ENCODE data around the gene ELMOD1. TPM values are rescaled to one million over a fixed set of nuclear protein-coding genes. Genes with fewer than 3 reads are reported as not detected.
"Not testable (repeated sequence)": the region's sequence is repeated elsewhere in the genome, so short reads cannot be mapped to it uniquely, and the experiment has no call there.

ELMOD1 gene
- total RNA-seq, 4 donors from 2014 or later: 8.9 TPM; not detected in 3

DNA sequence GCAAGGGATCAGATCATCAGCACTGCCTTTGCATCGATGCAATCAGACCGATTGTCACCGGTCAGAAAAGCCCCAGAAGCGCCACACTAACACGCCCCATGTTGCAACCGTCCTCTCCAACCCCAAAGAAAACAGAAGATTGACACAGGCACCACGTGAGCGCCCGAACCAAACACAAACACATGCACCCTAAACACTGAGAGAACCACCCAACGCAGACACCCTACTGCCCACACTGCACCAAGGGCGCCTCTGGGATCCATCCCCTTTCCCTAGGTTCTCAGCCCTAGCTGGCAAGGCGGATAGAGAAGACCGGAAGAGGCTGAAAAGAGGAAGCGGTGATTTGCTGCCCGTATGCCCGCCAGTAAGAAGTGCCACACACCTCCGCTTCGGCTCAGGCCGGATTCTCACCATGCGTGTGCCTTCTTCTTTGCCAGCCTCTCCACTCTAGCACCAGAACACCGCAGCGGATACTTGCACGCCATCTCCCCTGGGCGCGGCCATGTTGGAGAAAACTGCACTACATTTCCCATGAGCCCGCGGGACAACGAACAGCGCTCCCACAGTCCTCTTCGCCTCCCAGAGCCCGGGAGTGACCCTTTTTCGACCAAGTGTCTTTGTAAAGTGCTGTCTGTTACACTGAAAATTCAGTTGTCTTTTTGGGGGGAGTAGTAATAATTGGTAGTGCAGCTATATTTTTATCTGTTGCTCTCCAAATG, 25.6 kb upstream of the ELMOD1 start, which contains the start of gene ALKBH8:
ALKBH8 (minus strand) TSS at position 517 of the 719 bp plus-strand sequence. CDS start 4,842 bp downstream, outside the sequence.
- no peak for TF ChIP-seq POLR2A (IDR thresholded peaks at IDR 0.05)
- TF ChIP-seq, protein P1, sequence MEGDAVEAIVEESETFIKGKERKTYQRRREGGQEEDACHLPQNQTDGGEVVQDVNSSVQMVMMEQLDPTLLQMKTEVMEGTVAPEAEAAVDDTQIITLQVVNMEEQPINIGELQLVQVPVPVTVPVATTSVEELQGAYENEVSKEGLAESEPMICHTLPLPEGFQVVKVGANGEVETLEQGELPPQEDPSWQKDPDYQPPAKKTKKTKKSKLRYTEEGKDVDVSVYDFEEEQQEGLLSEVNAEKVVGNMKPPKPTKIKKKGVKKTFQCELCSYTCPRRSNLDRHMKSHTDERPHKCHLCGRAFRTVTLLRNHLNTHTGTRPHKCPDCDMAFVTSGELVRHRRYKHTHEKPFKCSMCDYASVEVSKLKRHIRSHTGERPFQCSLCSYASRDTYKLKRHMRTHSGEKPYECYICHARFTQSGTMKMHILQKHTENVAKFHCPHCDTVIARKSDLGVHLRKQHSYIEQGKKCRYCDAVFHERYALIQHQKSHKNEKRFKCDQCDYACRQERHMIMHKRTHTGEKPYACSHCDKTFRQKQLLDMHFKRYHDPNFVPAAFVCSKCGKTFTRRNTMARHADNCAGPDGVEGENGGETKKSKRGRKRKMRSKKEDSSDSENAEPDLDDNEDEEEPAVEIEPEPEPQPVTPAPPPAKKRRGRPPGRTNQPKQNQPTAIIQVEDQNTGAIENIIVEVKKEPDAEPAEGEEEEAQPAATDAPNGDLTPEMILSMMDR (IDR thresholded peaks at IDR 0.05): no peak
- Histone ChIP-seq H3K4me1 (no peaks in the 10 kb centered on the region), H3K9me3 (no peaks in the 10 kb centered on the region), H3K4me3 (peak within 1 kb of the TSS; percentile 78 to 82), H3K36me3 (no peaks in the 10 kb centered on the region), H3K27me3 (no peaks in the 10 kb centered on the region), H3K27ac (peak within 1 kb of the TSS; percentile 63 to 82)
- intact Hi-C loops (cut with DNase I; ENCODE audit: low total_unique reads): no loop called here
- DNase-seq: peak; percentile 65 to 68

DNA sequence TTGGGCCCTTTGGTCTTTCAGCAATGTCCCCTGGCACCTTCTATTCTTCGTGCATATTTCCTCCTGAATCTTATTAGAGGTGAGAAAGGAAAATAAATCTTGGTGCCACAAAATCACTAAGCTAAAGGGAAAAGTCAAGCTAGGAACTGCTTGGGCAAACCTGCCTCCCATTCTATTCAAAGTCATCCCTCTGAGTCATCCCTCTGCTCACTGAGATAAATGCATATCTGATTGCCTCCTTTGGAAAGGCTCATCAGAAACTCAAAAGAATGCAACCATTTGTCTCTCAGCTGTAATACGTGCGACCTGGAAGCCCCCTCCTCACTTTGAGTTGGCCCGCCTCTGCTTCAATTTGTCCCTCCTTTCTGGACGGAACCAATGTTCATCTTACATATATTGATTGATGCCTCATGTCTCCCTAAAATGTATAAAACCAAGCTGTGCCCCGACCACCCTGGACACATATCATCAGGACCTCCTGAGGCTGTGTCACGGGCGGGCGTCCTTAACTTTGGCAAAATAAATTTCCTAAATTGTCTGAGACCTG, 24.9 kb upstream of the ELMOD1 start:
- Histone ChIP-seq H3K27ac (peak overlapping the region; percentile 63 to 82), H3K4me3 (peak overlapping the region; percentile 78 to 82)
- H3K4me1 ChIP-seq; DNase-seq; H3K27me3 ChIP-seq; H3K36me3 ChIP-seq; intact Hi-C loops (cut with DNase I; ENCODE audit: low total_unique reads); H3K9me3 ChIP-seq: not testable (repeated sequence)

- intact Hi-C loops (cut with DNase I; ENCODE audit: low total_unique reads): no loop called here
- H3K36me3 ChIP-seq: no peaks in the 10 kb centered on the region
- H3K4me1 ChIP-seq: no peaks in the 10 kb centered on the region
- H3K27ac ChIP-seq: no peak overlapping the region
- no peaks in the 10 kb centered on the region for H3K27me3 ChIP-seq
- H3K9me3 ChIP-seq: no peaks in the 10 kb centered on the region
- TF ChIP-seq POLR2A (IDR thresholded peaks at IDR 0.05): no peak
- TF ChIP-seq, protein P1 (IDR thresholded peaks at IDR 0.05): no peak
- DNase-seq: no peak
- no peak overlapping the region for H3K4me3 ChIP-seq
Observed at GRCh38 chr11:107566569-107566968, 24.4 kb upstream of the ELMOD1 start.

GRCh38 chr11:107567739-107568335, 23.1 kb upstream of the ELMOD1 start:
- TF ChIP-seq, protein P1 (IDR thresholded peaks at IDR 0.05): no peak
- TF ChIP-seq POLR2A (IDR thresholded peaks at IDR 0.05): no peak
- Histone ChIP-seq H3K27me3 (no peaks in the 10 kb centered on the region), H3K36me3 (no peaks in the 10 kb centered on the region), H3K4me3 (no peak overlapping the region), H3K4me1 (no peaks in the 10 kb centered on the region), H3K27ac (no peak overlapping the region), H3K9me3 (no peaks in the 10 kb centered on the region)
- DNase-seq: no peak
- intact Hi-C loops (cut with DNase I; ENCODE audit: low total_unique reads): no loop called here

GRCh38 chr11:107570015-107570414, 20.9 kb upstream of the ELMOD1 start:
- Histone ChIP-seq H3K36me3 (no peaks in the 10 kb centered on the region), H3K27ac (no peak overlapping the region), H3K9me3 (no peaks in the 10 kb centered on the region), H3K27me3 (no peaks in the 10 kb centered on the region), H3K4me1 (no peaks in the 10 kb centered on the region), H3K4me3 (no peak overlapping the region)
- intact Hi-C loops (cut with DNase I; ENCODE audit: low total_unique reads): no loop called here
- TF ChIP-seq, protein P1 (IDR thresholded peaks at IDR 0.05): no peak
- no peak for TF ChIP-seq POLR2A (IDR thresholded peaks at IDR 0.05)
- no peak for DNase-seq
